HG02623 (cell line): ENCODE measurements around the gene THRSP.
"Not testable (repeated sequence)": the region's sequence is repeated elsewhere in the genome, so short reads cannot be mapped to it uniquely, and the experiment has no call there.

Experiments used
- ATAC-seq: cut with Tn5 transposase; IDR thresholded peaks from one replicate; pipeline ENCODE4 v1.9.1; 2021; ENCODE audit warnings: moderate library complexity; ENCODE audit not compliant: unreplicated experiment

Gene THRSP

DNA sequence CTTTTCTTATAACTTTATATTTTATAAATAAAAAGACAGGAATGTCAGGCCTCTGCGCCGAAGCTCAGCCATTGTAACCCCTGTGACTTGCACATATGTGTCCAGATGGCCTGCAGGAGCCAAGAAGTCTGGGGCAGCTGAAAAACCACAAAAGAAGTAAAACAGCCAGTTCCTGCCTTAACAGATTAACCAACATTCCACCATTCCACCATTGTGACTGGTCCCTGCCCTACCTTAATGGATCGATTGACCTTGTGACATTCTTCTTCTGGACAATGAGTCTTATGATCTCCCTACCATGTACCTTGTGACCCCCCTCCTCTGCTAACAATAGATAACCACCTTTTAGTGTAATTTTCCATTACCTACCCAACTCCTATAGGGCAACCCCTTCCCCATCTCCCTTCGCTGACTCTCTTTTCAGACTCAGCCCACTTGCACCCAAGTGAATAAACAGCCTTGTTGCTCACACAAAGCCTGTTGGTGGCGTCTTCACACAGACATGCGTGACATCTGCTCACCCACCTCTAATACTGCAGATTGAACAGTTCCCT is 22.9 kb downstream of the THRSP start:
- not testable (repeated sequence) for ATAC-seq

GRCh38 chr11:78094250-78094649 is 30.6 kb downstream of the THRSP start:
- ATAC-seq = no peak

DNA sequence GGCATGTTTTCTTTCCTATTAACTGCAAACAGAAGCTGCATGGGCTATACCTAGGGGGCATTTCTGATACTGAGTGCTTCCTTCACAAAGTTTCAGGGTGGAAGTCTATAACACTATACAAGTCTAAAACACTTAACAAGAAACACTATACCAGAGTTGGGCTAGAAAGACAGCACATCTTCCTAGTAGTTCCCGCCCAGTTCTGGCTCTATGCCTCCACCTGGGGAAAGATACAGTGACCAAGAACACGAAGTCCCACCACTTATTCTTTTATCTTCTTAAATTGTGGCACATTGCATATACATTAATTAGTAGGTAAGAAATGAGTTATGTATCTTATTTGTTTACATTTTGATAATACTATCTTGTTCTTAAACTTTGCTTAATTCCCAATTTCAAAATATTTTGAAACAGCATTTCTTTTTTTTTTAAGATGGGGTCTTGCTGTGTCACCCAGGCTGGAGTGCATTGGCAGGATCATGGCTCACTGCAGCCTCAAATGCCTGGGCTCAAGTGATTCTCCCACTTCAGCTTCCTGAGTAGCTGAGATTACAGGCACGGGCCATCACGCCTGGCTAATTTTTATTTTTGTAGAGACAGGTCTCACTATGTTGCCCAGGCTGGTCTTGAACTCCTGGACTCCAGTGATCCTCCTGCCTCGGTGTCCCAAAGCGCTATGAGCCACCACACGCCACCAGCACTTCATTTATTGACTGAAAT is 34.2 kb downstream of the THRSP start:
- no peak for ATAC-seq

- no peak for ATAC-seq
These were observed 36.0 kb downstream of the THRSP start for GRCh38 chr11:78099666-78100065.

DNA sequence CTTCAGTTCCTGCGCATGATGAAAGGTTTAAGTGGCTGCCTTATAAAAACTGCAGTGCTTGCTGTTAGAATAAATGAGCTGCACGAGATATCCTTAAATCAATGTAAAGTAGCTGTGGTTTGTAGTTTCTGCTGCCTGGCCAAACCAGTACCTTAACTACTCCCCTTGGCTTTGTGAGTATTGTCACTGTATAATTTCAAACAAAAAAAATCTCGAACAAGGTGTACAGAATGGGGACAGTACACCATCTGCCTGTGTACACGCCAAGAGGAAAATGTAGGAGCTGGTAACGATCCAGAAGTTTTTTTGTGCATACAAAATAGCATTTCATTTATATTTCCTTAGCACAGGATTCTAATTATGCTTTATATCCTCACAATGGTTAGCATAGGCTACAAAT is 36.6 kb downstream of the THRSP start:
- ATAC-seq = no peak

DNA sequence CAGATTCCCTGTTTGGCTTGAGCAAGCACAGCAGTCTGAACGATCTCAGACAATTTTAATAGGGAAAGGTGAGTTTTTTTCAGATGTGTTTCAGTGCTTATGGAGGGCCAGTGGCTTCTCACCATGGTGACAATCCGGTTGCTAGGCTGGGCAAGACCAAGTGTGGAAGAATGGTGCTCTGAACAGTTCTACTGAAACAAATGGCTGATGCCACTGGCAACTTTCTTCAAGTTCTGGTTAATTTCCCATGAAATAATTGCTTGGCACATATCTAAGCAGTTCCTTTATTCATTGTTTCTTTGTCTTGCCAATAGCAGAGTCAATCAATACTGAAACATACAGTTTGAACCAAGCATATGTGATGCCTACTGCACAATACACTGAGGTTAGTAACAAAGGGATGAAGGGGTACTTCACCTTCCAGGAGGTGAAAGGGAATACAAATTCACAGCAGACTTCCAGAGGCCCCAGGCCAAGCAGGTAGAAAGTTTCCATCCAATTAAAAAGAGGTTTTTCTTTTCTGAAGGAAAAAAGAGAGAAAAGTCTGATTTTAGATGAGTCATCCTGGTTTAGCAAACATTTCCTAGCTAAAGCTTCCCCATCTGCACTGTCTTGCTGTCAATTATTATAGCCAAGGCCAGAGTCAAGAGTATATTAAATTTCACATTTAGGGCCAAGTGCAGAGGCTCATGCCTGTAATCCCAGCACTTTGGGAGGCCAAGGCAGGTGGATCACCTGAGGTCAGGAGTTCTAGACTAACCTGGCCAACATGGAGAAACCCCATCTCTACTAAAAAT is 37.2 kb downstream of the THRSP start:
- no peak for ATAC-seq

GRCh38 chr11:78109081-78110015 is 45.7 kb downstream of the THRSP start:
- no peak for ATAC-seq

GRCh38 chr11:78110351-78110750 is 46.7 kb downstream of the THRSP start:
- no peak for ATAC-seq

DNA sequence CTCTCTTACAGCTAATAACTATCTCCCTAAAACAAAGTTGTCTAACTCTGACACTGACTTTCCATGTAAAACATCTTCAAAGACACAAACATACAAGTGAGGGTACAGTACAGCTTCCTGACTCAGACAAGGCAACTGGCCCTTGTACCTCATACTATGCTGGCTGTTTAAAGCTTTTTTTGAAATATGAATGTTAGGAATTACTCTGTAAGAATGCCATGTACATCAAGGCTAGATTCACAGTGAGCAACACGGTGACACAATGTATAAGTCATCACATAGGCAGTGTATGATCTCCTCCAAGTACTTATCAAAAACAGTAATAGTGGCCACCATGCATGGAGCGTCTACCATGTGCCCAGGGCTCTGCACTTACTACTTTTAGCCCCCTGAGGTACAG is 47.2 kb downstream of the THRSP start:
- ATAC-seq = no peak

DNA sequence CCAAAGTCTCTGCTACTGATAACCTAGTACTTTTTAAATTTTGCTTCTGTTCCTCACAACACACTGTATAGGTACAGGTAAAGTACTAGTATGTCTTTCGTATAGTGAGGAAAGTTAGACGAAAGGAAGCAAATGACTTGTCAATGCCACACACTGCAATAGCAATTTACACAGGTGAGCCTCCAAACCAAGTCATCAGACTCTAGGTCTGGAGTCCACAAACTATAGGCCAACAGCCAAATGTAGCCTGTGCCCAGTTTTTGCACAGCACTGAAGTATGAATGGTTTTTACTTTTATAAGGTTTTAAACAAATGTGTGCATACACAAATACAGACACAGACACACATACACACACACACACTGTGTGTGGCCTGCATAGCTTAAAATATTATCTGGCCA is 47.6 kb downstream of the THRSP start:
- no peak for ATAC-seq

- ATAC-seq = peak; percentile 63
These were observed 49.1 kb downstream of the THRSP start for GRCh38 chr11:78112582-78113275.
